Spleen (tissue), 7 donors: Measurements from ENCODE around the gene AGAP5.

ENCODE experiments used
- CTCF ChIP-seq, 11 experiments: fragments of 200-600 bp in 7 of 11; fragments of 450-650 bp in 4 of 11; sonication (generic) in 4 of 11; IDR thresholded peaks in 8 of 11; conservative IDR thresholded peaks in 3 of 11; 1 replicate in 7 of 11; 2 replicates in 4 of 11; pipeline versions ENCODE4 v1.4.0 to v1.8.0; 2016 to 2021; ENCODE audit warnings: antibody characterized with exemption in 11 of 11, inconsistent platforms in 4 of 11, mild to moderate bottlenecking in 1 of 11
- POLR2AphosphoS5 ChIP-seq, 3 donors: sonication (generic); formaldehyde crosslinking; IDR thresholded peaks; one replicate each; pipeline ENCODE4 v1.5.1; 2017; ENCODE audit warnings: antibody characterized with exemption in 3 of 3
- donor health status: DM: no; HTN: no; CAD: no; lungs with moderate emphysema.
- donor health status: DM: no; HTN: no; CAD: no.
- donor health status: DM: no; HTN: no; CAD: no.

- TF ChIP-seq CTCF (IDR thresholded peaks at IDR 0.05 in 8 of 11, conservative IDR thresholded peaks at IDR 0.05 in 3 of 11) (no peak), POLR2AphosphoS5 (IDR thresholded peaks at IDR 0.05) (no peak)
Measured at GRCh38 chr10:73644767-73645166, 53.1 kb downstream of the AGAP5 start.
